ENCODE measurements around the gene CTSW.

The CTSW gene

DNA sequence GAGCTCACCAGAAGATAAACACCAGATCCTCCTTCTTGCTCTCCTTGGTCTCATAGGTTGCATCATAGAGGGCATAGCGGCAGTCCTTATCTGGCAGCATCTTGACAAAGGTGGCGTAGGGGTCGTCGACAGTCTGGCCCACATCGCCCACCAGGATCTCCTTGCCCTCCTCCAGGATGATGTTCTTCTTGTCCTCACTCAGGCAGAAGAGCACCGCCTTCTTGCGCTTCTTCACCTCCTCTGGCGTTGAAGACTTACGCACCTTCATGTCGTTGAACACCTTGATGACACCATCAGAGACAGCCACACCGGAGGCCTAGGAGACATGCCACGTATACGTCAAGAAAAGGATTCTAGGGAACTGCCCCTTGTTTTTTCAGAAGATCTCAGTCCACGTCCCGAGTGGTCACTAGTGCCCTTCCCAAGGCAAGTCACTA lies 23.7 kb upstream of the CTSW start:
- DNase-seq (ENCODE audit: low spot score) = no peak

DNA sequence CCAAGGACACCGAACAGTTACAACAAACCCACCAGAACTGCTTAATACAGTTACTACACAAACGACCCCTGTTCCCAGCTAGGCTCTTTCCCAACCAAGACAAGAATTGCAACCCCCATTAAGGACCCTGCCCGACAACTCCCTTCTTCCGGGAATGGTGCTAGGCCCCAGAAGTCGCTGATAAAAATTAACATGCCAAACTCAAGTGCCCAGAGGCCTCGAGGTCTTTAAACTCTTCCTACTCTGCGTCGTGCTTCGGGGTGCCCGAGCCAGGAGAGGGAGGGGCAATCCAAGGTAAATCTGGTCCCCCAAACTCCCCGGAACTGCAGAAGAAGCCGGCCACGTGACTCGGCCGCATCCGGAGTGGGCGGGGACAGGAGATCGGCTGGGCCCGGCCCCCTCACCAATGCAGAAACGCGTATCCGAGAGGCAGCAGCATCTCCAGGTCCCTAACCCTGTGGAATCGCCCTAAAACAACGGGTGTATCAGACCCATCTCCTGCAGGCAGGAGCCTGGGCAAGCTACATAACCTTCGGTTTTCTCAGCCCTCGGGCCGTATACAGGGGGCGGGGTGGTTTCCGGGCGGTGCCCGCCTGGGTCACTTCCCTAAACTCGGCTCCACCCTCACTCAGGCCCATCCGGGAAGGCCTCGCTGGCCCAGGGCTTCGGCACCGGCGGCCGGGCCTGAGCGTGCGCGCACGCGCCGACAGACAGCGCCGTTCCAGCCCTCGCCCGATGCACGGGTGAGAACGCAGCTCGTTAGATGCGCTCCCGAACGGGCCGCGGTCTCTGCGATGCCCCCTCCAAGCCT lies 22.7 kb upstream of the CTSW start:
- DNase-seq (ENCODE audit: low spot score) = peak; percentile 78

DNA sequence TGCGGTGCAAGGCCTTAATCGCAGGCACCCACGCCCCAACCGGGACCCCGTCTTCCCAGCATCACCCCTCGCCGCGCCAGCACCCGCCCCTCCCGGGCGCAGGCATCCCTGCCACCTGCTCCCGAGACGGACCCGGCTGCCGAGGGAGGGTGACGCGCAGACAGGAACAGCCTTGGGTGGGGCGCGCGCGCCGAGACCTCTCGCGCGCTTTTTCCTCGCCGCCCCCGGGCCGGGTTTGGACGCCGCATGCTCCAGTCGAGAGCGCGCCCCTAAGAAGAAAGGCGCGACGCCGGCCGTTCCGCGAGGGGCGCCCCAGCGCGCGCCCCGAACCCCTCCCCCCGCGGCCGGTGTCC lies 22.2 kb upstream of the CTSW start:
- DNase-seq (ENCODE audit: low spot score) = no peak

DNA sequence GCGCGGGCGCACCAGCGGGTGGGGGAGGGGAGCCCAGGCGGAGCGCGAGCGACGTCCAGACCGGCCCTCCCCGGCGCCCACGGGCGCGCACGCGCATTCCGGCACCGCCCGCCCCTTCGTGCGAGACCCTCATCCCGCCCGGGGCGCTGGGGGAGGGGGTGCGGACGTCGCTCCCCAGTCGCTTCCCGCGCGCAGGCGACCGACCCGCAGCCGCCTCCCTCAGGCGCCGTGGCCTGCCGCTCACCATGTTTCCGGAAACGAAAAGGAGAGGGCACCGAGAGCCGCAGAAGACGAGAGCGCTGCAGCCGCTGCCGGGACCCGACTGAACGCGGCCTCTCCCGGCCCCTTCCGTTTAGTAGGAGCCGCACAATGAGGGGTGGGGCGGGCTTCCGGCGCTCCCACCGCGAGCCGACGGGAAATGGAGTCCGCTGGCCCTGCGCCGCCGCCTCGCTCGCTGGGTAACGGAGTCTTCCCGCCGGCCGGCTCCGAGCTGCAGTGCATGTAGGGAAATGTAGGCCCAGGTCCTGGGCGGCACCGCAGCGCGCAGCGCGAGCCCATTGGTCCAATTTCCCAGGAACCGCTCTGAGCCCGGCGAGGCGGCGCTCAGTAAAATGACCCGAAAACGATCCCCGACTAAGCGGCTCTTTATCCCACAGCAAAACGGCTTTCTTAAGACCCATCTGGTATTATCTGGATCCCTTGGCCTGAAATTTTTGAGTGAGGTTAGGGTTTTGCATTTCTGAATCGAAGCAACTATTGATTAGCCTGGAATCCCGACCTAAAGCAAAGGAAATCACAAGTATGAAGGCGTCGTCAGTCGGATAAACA lies 21.6 kb upstream of the CTSW start, which contains the start of gene CFL1:
Gene CFL1 (minus strand): TSS at position 328 of the 828 bp plus-strand sequence. CDS start 81 bp downstream, at position 247.
- DNase-seq (ENCODE audit: low spot score) = peak; percentile 94

DNA sequence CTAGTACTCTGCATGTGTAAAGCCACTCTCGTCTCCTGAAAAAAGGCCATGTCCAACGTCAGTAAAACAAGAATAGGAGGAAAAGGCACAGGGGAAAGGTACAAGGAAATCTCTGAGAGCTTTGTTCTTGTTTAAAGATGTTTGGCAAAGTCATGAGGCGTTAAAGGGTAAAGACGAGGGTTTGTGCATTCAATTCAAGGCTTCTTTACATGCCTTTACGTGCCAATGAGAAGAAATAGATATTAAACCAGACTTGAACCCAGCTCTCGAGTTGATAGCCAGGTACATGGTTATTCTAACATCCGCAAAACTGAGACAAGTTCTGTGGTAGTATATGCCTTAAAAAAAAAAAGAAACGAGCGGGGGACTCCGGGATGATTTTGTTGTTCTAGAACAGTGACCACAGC lies 21.0 kb upstream of the CTSW start:
- DNase-seq (ENCODE audit: low spot score) = no peak

DNA sequence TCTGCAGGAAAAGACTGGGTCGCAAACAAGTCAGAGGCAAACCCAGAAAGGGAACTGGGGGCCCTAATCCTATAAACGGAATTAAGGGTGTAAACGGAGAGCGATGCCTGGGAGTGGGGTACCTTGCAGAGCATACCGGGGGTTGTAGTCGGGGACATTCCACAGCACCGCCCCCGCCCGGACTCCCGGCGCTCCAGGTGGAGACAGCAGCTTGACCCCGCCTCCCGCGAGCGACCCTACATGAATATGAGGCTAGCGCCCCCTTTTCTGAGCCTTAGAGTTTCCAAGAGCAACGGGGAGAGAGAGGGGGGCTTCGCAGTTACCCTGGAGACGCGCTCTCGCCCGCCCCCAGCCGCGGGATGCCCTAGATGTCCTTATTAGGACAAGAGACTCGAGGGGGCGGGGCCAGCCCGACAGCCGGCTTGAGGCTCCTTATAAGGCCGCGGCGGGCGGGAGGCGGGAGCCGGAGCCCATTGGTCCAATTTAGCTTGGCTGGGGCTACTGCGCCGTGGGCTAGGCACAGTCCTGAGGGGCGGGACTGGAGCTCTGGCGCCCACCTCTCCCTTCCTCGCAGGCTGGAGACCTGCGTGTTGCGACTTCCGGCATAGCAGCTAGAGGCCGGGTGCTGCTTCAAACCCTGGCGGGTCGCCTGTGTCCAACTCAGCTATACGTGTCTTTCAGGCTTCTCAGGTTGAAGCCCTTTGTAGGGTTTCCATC lies 20.4 kb upstream of the CTSW start:
- DNase-seq (ENCODE audit: low spot score) = peak; percentile 97

DNA sequence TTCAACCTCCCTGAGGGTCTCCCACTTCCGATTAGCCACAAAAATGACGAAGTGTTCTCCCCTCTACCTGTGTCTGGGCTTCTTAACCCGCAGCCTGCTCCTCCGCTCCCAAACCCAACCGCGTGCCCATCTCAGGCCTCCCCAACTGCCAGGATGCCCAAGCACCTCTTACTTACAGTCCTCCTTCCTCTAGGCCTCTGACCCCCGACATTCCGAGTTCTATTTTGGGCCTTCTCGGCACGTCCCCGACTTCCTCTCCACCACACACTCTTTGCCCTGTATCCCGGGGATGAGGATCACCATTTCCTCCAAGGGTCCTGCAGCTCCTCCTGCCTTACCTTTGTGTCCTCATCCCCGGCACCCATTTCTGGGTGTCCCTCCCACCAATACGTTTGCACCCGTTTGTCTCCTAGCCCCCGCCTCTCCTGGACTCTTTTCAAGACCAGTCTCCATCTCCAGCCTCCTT lies 19.8 kb upstream of the CTSW start:
- no peak for DNase-seq (ENCODE audit: low spot score)

DNA sequence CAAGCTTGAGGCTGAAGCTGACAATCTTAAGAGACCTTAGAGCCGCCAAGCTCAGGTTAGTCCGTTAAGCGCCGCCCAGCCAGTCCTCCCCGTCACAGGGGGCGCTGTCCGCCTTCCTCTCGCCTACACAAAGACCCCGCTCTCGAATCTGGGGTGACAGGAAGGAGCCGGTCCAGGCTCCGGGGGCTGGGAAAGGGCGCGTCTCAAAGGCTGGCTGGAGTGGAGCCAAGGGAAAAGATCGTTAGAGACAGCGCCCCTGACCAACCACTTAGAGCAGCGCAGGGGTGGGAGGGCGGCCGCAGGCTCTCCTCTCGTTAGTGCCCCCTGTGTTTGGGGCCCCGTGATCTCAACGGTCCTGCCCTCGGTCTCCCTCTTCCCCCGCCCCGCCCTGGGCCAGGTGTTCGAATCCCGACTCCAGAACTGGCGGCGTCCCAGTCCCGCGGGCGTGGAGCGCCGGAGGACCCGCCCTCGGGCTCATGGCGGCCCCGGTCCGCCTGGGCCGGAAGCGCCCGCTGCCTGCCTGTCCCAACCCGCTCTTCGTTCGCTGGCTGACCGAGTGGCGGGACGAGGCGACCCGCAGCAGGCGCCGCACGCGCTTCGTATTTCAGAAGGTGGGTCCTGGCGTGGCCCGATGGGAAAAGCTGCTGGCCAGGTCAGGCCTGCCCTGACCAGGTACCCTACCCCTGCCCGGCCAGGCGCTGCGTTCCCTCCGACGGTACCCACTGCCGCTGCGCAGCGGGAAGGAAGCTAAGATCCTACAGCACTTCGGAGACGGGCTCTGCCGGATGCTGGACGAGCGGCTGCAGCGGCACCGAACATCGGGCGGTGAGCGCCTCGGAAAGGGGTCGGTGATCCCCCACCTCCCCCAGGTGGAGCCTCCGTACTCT lies 19.1 kb upstream of the CTSW start, which contains the start of gene MUS81:
Gene MUS81 (plus strand): TSS at position 156 of the 887 bp plus-strand sequence. CDS start 321 bp downstream, at position 477.
- DNase-seq (ENCODE audit: low spot score) = peak; percentile 96

DNA sequence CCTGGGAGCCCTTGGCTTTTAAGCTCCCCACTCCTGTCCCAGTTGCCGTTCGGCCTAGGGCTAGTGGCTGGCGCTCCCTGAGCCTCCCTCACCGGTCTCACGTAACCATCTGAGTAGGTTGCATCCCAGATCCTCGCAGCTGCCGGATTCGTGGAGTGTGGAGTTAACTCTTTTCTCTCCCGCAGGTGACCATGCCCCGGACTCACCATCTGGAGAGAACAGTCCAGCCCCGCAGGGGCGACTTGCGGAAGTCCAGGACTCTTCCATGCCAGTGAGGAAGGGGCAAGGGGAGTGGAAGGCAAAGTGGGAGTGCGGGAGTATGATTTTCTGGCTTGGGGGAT lies 18.5 kb upstream of the CTSW start:
- no peak for DNase-seq (ENCODE audit: low spot score)

DNA sequence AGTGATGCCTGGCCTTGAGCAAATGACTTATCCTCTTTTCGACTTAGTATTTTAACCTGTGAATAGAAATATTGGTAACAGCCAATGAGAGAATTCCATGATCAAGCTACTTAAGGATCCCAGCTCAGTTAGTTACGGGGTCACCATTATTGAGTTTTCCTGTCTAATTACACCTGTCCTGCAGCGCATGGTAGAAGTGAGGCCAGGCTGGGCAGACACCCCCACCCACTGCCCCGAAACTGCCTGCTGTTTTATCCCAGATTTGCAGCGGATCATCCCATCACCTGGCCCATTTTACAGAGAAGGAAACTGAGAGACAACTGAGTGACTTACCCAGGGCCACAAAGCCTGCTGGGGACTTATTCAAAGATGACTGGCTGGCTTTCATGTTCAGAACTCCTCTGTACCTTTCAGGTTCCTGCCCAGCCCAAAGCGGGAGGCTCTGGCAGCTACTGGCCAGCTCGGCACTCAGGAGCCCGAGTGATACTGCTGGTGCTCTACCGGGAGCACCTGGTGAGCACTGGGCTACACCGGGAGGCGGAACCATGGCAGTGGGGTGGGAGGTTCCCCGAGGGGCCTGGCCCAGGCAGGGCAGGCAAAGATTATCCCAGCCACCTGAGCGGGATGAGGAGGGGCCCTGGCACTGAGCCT lies 18.0 kb upstream of the CTSW start:
- DNase-seq (ENCODE audit: low spot score) = no peak

DNA sequence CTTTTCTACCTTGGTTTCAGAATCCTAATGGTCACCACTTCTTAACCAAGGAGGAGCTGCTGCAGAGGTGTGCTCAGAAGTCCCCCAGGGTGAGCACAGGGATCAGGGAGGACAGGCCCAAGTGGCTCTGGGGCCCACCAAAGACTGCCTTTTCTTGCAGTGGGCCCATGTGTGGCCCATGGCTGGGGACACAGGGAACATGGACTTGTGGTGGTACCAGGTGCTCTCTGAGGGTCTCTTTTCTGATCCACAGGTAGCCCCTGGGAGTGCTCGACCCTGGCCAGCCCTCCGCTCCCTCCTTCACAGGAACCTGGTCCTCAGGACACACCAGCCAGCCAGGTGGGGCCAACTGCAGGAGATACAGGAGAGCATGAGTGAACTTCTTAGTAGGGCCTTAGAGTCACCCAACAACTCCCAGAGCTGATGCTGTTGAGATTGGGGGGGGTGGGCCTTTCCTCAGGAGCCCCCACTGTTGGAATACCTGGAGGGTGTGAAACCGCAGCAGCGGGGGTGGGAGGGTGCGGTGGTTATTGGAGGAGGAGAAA lies 17.4 kb upstream of the CTSW start:
- DNase-seq (ENCODE audit: low spot score) = no peak

DNA sequence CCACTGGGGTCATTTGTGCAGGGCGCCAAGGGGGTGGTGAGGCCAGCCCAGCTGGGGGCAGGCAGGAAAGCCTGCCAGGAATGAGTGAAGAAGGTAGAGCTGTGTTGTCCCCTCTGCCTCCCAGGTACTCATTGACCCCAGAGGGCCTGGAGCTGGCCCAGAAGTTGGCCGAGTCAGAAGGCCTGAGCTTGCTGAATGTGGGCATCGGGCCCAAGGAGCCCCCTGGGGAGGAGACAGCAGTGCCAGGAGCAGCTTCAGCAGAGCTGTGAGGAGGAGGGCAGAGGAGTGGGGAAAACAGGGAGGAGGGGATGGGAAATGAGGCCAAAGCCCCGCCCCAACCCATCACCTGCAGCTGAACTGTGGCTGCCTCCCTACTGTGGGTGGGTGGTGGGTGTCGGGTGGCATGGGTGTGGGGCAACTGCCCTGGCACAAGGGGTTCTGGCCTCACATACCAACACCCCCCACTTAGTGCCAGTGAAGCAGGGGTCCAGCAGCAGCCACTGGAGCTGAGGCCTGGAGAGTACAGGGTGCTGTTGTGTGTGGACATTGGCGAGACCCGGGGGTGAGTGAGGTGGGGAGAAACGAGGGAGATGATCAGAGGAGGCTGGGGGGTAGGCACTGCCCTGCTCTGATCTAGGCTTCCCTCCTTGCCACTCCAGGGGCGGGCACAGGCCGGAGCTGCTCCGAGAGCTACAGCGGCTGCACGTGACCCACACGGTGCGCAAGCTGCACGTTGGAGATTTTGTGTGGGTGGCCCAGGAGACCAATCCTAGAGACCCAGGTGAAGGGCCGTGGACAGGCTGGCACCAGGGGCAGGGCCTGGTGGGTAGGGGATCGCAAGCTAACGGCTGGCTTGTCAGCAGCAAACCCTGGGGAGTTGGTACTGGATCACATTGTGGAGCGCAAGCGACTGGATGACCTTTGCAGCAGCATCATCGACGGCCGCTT lies 16.4 kb upstream of the CTSW start:
- DNase-seq (ENCODE audit: low spot score) = no peak

DNA sequence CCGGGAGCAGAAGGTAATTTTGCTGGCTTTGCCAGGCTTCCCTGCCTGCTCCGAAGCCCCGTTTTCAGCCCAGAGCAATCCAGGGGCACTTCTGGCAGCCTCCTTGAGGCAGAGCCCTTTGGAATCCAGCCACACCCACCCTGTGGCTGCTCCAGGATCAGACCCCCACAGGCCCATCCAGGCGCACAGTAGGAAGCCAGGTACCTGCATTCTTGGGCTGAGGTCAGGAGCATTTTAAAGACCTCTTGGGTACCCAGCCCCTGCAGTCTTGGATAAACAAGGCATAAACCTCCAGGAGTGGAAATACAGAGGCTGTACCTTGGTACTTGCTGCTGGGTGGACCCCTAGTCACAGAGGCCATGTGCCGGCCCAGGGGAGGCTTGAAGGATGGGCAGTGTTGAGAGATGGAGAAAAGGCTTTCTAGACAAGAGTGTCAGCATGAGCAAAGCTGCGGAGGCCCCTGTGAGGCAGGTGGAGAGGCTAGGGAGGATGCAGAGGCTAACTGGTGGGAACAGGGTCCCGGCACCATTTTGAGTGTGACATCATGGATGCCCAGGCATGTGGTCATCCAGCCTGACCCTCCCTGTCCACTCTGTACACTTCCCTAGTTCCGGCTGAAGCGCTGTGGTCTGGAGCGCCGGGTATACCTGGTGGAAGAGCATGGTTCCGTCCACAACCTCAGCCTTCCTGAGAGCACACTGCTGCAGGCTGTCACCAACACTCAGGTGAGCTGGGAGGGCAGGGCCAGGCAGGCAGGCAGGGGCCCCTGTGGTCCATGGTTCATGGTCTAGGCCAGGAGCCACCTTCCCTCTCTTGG lies 15.5 kb upstream of the CTSW start:
- DNase-seq (ENCODE audit: low spot score) = no peak

DNA sequence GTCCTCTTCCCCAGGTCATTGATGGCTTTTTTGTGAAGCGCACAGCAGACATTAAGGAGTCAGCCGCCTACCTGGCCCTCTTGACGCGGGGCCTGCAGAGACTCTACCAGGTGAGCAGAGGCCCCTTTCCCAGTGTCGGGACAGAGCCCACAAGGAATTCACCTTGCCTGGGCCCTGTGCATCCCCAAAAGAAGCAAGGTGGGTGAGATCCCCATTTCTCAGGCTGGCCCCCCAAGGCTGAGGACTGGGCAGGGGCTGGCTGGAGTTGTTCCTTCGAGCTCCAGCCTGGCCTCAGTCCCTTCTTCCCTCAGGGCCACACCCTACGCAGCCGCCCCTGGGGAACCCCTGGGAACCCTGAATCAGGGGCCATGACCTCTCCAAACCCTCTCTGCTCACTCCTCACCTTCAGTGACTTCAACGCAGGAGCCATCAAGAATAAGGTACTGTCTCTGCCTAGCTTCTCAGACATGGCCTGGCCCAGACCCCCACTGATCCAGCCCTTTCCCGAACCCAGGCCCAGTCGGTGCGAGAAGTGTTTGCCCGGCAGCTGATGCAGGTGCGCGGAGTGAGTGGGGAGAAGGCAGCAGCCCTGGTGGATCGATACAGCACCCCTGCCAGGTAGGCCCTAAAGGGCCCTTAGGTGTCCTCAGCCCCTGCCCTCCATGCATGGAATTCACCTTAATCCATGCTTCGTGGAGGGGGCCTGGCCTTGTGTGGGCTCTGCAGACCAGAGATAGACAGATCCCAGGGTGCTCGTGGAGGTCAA lies 14.7 kb upstream of the CTSW start:
- no peak for DNase-seq (ENCODE audit: low spot score)

DNA sequence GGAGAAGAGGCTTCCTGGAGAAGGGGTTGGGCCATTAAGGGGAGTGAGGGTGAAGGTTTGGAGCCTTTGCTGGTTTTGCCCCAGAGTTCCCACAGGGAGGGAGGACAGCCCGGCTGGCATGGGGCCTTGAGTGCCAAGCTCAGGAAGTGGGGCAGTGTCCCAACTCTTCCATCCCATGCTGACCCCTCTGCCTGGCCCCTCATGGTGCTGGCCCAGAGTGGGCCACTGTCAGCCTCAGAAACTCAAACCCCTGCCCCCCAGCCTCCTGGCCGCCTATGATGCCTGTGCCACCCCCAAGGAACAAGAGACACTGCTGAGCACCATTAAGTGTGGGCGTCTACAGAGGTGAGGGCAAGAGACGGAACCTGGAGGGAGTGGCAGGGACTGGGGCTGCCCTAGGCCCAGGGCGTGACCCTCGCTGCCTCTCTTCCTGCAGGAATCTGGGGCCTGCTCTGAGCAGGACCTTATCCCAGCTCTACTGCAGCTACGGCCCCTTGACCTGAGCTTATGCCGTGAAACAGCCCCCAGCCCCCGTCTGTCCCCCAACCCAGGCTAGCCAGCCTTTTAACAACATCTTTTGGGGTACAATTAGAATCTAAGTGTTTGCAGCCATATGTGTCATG lies 14.0 kb upstream of the CTSW start:
- no peak for DNase-seq (ENCODE audit: low spot score)

DNA sequence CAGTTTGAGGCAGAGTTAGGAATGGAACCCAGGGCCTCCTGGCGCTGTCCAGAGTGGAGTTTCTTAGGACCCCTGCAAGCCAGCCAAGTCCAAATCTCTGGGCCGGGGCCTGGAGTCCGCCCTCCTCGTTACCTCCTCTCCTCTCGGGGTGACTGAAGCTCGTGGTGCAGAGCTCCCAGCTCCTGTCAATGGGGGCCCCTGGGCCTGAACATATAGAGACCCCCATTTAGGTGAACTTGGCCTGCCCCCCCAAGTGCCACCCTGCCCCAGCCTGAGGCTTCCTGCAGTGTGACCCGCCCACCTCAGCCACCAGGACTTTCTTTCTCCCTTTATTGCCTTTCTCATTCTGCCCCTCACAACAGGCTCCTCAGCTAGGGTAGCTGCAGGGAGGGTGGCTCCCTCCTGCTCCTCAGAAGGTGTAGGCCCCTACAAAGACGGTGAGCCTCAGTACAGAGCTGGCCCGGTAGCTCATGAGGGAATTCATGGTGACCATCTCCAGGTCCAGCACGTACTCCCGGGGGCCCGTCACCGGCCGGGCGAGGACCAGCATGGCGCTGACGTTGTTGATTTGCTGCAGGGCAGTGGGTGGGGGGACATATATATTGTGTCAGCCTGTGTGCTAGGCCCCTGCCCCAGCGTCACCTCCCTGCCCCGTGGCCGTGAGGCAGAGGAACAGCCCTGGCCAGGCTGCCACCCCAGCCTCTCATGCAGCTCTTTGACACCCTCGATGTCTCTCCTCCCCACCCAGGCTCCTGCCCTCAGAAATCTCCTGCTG lies 12.9 kb upstream of the CTSW start:
- no peak for DNase-seq (ENCODE audit: low spot score)

All from hepatic stellate cell (primary cell).